ENCODE data around the gene RNF44.

- TF ChIP-seq POLR2AphosphoS5 (IDR thresholded peaks at IDR 0.05; ENCODE audit: low read depth, low read length): no peak
- no peak for TF ChIP-seq TAF1 (IDR thresholded peaks at IDR 0.05; ENCODE audit: borderline replicate concordance, insufficient read depth, low read length)
- TF ChIP-seq SIN3A (IDR thresholded peaks at IDR 0.05; ENCODE audit: borderline replicate concordance, insufficient read depth, low read length): no peak
- no peak for TF ChIP-seq REST (IDR thresholded peaks at IDR 0.05; ENCODE audit: insufficient read depth in 1 of 2, low read depth in 2 of 2, low read length in 2 of 2)
- TF ChIP-seq FOXP2 (optimal IDR thresholded peaks at IDR 0.05; ENCODE audit: borderline replicate concordance, extremely low read depth, extremely low read length, insufficient read depth): no peak
These were observed 8.7 kb upstream of the RNF44 start for GRCh38 chr5:176545737-176546509.
